Measurements from ENCODE around the gene REM2. TPM values are rescaled to one million over a fixed set of nuclear protein-coding genes. Genes with fewer than 3 reads are reported as not detected.

Gene REM2, protein sequence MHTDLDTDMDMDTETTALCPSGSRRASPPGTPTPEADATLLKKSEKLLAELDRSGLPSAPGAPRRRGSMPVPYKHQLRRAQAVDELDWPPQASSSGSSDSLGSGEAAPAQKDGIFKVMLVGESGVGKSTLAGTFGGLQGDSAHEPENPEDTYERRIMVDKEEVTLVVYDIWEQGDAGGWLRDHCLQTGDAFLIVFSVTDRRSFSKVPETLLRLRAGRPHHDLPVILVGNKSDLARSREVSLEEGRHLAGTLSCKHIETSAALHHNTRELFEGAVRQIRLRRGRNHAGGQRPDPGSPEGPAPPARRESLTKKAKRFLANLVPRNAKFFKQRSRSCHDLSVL
- total RNA-seq: under 0.01 TPM in 1 of 2 replicates, not detected in the other

GRCh38 chr14:22883173-22883976 is at the start of gene REM2:
REM2 (plus strand) TSS chr14:22883222; CDS start chr14:22883288, 66 bp downstream.

DNA sequence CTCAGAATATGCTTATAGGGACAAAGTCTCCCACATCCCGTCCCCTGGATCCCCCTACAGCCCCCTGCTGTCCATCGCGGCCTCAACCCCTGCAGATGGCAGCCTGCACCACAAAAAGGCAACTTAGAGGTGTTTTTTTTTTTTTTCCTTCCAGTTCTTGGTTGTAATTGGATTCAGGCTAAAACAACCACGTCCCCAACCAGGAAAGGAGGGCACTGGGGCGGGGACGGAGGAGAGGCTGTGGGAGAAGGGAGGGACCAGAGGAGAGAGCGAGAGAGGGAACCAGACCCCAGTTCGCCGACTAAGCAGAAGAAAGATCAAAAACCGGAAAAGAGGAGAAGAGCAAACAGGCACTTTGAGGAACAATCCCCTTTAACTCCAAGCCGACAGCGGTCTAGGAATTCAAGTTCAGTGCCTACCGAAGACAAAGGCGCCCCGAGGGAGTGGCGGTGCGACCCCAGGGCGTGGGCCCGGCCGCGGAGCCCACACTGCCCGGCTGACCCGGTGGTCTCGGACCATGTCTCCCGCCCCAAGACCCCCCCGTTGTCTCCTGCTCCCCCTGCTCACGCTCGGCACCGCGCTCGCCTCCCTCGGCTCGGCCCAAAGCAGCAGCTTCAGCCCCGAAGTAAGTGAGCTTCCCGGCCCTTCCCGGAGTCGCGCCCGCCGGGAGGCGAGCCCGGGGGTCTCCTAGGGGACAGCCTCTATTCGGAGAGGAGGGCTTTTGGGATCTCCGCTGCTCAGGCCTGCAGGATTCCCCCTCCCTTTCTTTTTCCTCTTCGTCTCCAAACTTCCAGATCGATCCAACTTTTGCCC is 46.5 kb upstream of the REM2 start, which contains the start of gene MMP14:
MMP14 (plus strand) TSS at position 285 of the 813 bp plus-strand sequence; CDS start at position 518, 233 bp downstream.

GRCh38 chr14:22871224-22872032 is 11.6 kb upstream of the REM2 start, which contains the start of gene LRP10:
LRP10 (plus strand) TSS chr14:22871740; CDS start chr14:22872304, 564 bp downstream.

GRCh38 chr14:22918804-22919600 is 36.0 kb downstream of the REM2 start, which contains the start of gene RBM23:
RBM23 (minus strand) TSS chr14:22919149.

GRCh38 chr14:22929104-22929960 is 46.3 kb downstream of the REM2 start, which contains the start of gene PRMT5:
PRMT5 (minus strand) TSS chr14:22929376; CDS start chr14:22929361, 15 bp downstream.

Other genes starting within 250 kb of the REM2 start
- not detected in 2 replicates for gene OR6J1, start 238.9 kb upstream of the REM2 start, total RNA-seq
- 57.8 and 90.7 TPM in 2 replicates for gene OXA1L, start 116.5 kb upstream of the REM2 start, total RNA-seq
- gene SLC7A7, start 67.8 kb upstream of the REM2 start, total RNA-seq: 10.1 and 23.3 TPM in 2 replicates
- gene MRPL52, start 53.3 kb upstream of the REM2 start, total RNA-seq: 87.1 and 108 TPM in 2 replicates
- 251 and 265 TPM in 2 replicates for gene MMP14, start 46.6 kb upstream of the REM2 start, total RNA-seq
- 37.5 and 40.0 TPM in 2 replicates for gene LRP10, start 11.5 kb upstream of the REM2 start, total RNA-seq
- gene RBM23, start 35.9 kb downstream of the REM2 start, total RNA-seq: 53.6 and 188 TPM in 2 replicates
- 61.9 and 88.7 TPM in 2 replicates for gene PRMT5, start 46.2 kb downstream of the REM2 start, total RNA-seq
- gene HAUS4, start 73.9 kb downstream of the REM2 start, total RNA-seq: 56.8 and 67.9 TPM in 2 replicates
- 53.6 and 89.1 TPM in 2 replicates for gene AJUBA, start 99.3 kb downstream of the REM2 start, total RNA-seq
- 4.5 and 5.6 TPM in 2 replicates for gene C14orf93, start 126.9 kb downstream of the REM2 start, total RNA-seq
- gene PSMB5, start 151.7 kb downstream of the REM2 start, total RNA-seq: 287 and 492 TPM in 2 replicates
- not detected in 2 replicates for gene PSMB11, start 159.0 kb downstream of the REM2 start, total RNA-seq
- 7.5 and 12.5 TPM in 2 replicates for gene CDH24, start 174.3 kb downstream of the REM2 start, total RNA-seq
- gene ACIN1, start 211.9 kb downstream of the REM2 start, total RNA-seq: 57.5 and 65.7 TPM in 2 replicates
- 48.7 and 60.8 TPM in 2 replicates for gene C14orf119, start 212.3 kb downstream of the REM2 start, total RNA-seq
- not detected in 2 replicates for gene CIROP, start 221.8 kb downstream of the REM2 start, total RNA-seq
- not detected in 2 replicates for gene CEBPE, start 236.0 kb downstream of the REM2 start, total RNA-seq